NCI-H2029 treated with DMSO at 0.1 percent for 48 hours (cell line): Measurements from ENCODE around the gene PLPP7.
"Not testable (repeated sequence)": the region's sequence is repeated elsewhere in the genome, so short reads cannot be mapped to it uniquely, and the experiment has no call there.

ENCODE experiments used
- DNase-seq: peaks from one replicate; lab custom pipeline; 2025; lab: John Stamatoyannopoulos, UW

PLPP7 gene

DNA sequence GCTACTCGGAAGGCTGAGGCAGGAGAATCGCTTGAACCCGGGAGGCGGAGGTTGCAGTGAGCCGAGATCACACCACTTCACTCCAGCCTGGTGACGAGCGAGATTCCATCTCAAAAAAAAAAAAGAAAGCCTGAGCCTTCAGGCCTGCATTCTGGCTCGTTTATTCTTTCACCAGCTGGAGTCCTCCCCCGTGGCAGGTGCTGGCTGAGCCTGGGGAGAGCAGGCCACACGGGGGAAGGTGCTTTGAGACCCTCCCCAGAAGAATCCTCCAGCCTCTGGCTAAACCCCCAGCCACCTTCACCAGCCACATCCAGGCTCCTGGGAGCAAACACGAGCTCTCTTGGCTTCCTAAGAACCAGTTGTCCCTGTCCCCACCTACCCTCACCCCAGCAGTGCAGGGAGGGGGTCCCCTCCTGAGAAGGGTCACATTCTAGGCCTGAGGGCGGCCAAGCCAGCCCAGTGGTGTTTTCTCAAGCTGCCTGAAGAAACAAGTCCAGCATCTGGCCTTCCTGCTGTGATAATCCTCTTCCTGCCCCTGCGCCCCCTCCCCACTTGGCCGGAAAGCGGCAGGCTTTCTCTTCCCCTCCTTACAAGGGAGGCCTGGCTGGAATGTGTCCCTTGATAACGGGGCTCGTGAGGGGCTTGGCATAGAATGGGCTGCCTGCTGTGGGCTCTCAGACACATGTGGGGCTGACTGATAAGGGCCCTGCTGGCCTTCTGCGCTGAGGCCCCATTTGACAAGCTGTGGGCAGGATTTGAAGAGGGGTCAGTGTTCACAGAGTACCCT lies 41.5 kb downstream of the PLPP7 start:
- DNase-seq, result no peak

DNA sequence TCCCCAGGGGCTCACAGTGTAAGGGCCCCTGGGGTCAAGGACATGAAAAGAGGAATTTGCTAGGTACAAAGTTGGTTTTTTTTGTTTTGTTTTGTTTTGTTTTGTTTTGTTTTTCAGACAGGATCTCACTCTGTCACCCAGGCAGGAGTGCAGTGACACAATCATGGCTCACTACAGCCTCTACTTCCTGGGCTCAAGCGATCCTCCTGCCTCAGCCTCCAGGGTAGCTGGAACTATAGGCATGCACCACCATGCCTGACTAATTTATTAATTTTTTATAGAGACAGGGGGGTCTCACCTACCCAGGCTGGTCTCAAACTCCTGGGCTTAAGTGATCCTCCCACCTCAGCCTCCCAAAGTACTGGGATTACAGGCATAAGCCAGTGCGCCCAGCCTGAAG lies 42.5 kb downstream of the PLPP7 start:
- not testable (repeated sequence) for DNase-seq

DNA sequence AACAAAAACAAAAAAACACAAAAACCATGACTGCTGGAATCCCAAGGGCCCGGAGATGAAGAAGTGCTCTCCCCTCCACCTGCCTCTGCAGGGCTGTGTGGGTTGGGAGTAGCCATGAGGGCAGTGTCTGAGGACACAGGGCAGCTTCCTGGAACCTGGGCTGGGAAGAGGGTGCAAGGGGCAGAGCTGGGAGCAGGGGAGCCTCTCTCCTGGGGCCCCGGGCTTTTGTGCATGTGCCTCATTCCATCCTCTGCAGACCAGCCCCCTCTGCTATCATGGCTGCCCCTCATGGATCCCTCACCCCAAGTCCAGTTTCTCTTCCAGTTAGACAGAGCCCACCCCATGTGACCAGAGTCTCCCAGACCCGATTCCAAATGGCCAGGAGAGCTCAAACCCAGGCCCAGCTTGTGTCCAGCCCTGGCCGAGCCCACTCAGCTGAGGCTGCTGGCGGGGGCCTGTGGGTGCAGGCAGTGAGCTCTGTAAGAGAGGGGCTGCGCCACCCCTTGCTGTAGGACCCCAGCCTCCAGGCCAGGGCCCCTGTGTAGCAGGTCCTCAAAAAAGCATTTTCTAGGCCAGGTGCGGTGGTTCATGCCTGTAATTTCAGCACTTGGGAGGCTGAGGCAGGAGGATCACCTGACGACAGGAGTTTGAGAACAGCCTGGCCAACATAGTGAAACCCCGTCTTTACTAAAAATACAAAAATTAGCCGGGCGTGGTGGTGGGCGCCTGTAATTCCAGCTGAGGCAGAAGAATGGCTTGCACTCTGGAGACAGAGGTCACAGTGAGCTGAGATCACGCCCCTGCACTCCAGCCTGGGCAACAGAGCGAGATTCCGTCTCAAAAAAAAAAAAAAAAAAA lies 44.5 kb downstream of the PLPP7 start:
- DNase-seq, result no peak

DNA sequence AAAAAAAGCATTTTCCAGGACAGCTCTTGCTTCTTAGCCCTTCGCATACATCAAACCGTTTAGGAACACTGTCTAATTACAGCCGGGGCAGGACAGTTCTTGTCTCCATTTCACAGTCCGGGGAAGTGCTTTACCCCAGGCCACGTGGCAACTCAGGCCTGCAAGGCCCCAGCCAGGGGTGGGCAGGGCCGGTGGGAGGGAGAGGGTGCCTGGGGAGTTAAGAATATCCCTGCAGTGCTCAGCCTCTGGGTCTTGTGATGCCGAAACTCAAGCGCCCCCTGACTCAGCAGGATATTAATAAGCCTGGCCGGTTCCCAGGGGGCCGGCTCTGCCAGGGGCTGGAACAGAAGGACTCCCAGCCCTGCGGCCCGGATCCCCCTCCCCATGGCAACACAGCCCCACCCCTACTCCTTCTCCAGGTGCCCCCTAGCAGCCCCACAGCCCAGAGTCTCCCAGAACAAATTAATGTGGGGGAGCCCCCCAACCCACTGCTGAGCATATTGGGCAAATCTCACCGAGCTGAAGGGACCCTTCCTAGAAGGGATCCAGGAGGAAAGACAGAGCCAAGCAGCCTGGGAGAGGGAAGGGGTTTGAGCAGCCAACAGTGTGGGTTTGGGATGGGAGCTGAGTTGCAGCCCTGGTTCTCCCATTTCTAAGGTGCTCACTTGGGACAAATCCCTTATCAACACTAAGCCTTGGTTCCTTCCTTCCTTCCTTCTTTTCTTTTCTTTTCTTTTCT lies 45.3 kb downstream of the PLPP7 start:
- DNase-seq, result no peak

DNA sequence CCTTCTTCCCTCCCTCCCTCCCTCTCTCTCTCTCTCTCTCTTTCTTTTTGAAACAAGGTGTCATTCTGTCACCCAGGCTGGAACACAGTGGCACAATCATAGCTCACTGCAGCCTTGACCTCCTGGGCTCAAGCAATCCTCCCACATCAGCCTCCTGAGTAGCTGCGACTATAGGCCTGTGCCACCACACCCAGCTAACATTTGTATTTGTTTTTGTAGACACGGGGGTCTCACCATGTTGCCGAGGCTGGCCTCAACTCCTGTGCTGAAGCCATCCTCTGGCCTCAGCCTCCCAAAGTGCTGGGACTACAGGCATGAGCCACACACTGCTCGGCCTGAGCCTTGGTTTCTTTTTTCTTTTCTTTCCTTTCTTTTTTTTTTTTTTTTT lies 45.8 kb downstream of the PLPP7 start:
- no peak for DNase-seq

DNA sequence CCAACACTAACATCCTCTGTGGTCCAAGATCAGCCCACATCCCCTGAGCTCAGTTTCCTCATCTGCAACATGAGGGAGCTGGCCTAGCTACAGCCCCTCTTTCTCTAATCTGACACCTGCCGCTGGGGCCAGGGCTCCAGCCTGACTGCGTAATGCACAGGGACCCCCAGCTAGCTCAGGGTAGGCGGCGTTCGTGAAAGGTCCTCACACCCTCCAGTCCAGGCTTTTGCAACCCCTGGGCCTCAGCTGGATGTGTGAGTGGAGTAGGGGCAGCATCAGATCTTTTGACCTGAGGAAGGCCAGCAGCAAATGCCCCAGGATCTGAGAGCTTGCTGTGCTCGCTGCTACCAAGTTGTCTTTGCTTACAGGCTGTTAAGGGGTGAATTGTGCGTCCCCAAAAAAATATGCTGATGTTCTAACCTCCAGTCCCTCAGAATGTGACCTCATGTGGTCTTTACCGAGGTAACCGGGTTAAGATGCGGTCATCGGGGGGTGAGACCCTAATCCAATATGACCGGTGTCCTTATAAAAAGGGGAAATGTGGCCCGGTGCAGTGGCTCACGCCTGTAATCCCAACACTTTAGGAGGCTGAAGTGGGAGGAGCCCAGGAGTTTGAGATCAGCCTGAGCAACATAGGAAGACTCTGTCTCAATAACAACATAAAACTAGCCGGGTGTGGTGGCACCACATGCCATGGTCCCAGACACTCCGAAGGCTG lies 47.8 kb downstream of the PLPP7 start:
- no peak for DNase-seq

DNA sequence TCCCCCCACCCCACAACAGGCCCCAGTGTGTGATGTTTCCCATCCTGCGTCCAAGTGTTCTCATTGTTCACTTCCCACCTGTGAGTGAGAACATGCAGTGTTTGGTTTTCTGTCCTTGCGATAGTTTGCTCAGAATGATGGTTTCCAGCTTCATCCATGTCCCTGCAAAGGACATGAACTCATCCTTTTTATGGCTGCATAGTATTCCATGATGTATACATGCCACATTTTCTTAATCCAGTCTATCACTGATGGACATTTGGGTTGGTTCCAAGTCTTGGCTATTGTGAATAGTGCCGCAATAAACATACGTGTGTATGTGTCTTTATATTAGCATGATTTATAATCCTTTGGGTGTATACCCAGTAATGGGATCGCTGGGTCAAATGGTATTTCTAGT lies 49.7 kb downstream of the PLPP7 start:
- not testable (repeated sequence) for DNase-seq

DNA sequence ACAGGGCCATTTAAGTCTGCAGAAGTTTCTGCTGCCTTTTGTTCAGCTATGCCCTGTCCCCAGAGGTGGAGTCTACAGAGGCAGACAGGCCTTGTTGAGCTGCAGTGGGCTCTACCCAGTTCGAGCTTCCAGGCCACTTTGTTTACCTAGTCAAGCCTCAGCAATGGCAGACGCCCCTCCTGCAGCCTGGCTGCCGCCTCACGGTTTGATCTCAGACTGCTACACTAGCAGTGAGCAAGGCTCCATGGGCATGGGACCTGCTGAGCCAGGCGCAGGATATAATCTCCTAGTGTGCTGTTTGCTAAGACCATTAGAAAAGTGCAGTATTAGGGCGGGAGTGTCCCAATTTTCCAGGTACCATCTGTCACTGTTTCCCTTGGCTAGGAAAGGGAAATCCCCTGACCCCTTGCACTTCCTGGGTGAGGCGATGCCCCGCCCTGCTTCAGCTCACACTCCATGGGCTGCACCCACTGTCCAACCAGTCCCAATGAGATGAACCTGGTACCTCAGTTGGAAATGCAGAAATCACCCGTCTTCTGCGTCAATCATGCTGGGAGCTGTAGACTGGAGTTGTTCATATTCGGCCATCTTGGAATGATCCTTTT lies 55.5 kb downstream of the PLPP7 start:
- not testable (repeated sequence) for DNase-seq

DNA sequence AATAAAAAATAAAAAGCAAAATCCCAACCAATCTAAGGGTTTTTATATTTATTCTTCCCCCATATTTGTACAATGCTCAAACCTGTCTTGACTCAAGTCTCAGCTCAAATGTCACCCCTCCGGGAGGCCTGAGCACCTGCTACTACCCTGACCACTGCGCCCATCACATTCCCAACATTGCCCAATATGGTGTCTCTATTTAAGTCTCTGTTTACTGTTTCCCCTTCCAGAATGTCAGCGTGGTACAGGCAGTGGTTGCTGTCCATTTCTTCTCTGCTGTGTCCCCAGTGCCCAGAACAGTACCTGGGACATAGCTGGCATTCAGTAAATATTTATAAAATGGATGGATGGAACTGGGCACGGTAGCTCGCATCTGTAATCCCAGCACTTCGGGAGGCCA lies 57.0 kb downstream of the PLPP7 start:
- DNase-seq, result no peak

DNA sequence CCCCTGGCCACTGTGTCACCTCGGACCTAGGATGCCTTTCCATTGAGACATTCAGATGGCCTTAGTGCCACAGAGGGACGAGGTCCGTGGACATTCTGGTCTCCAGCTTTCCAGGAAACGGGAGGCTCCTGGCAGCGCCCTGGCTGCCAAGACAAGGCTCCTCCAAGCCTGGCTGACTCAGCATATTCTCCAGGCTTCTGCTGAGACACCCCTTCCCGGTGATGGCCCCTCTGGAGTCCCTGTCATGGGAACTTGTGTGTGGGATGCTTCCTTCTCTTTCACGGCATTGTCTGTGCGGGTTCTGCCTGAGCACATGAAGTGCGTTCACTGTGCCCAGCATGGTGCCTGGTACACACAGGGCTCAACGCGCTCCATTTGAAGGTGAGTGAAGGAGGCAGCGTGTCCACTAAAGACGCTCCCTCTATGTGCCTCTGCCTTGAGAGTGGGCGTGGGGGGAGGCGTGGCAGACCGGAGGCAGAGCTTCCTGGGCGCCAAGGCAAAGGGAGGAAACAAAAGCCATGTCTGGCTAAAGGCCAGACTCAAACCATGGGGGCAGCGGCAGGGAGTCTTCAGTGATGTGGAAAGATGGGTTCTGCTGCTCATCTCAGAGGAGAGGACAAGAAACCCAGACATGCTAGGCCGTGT lies 58.0 kb downstream of the PLPP7 start:
- no peak for DNase-seq

DNA sequence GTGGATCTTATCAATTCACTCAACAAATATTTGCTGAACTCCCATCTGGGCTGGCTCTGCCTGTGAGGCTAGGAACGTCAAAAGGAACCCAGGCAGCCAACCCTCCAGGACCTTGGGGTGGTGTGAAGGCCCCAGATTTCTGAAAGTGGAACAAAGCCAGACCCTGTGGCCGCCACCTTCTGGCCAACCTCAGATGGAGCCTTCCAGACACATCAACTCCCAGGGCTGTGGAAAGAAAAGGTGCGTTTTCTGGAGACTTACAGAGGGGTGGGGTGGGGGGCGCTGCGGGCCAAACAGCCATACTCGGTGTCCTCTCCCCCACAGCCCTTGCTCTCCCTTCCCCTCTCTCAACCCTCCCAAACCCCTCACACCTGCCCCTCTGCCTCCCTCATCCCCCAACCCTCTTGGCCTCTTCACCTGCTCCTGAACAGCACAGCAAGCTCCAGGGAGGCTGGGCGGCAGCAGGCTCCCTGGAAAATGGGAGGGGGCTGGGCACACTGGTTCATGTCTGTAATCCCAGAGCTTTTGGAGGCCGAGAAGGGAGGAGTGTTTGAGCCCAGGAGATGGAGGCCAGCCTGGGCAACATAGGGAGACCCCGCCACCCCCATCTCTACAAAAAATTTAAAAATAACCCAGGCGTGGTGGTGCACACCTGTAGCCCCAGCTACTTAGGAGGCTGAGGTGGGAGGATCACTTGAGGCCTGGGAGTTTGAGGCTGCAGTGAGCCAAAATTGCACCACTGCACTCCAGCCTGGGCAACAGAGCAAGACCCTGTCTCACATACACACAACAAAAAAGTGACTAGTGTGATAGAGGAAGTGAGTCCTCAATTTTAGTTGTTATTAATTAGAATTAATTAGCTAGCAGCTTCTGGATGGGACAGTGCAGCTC lies 59.4 kb downstream of the PLPP7 start:
- no peak for DNase-seq

DNA sequence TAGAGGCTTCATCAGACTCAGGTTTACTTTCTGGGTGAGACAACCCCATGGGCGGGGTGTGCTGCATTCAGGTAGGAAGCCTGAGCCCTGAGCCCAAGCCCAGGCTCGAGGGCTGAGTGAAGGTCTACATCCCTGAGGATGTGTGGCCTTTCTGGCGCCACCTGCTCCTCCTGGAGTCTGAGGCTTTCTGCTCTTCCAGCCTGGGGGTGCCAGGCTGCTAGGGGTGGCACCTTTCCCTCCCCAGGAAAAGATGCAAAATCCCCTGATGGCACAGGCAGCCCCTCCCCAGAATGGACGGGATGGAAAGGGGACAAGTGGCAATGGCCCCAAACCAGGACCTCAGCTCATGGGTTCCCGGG lies 60.0 kb downstream of the PLPP7 start:
- DNase-seq, result no peak

DNA sequence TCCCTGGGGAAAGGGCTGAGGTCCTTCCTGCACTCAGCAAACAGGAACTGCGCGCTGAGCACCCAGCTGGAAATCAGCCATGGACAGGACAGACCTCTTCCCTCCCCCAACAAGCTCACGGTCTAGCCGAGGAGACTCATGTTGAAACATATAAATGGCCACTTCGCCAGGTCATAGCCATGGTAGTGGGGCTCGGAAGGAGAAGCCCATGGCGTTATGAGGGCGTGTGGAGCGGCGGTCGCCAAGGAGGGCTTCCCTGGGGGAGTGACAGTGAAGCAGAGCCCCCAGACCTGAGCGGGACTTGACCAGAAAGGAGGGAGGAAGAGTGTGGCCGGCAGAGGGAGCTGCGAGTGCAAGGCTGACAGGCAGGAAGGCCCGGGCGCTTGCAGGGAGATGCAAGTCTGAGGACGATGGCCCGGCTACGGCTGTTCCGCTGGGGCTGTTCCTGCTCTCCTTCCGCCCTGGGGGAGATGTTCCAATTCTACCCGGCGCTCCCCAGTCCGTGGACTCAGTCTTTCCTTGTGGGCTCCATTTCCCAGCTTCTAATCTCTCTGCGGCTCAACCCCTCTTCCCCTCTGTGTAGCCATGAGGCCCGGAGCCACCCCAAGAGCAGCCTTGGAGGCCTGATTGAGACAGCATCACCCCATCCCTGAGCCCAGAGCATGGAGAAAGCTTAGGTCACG lies 60.5 kb downstream of the PLPP7 start:
- DNase-seq, result peak; percentile 69

DNA sequence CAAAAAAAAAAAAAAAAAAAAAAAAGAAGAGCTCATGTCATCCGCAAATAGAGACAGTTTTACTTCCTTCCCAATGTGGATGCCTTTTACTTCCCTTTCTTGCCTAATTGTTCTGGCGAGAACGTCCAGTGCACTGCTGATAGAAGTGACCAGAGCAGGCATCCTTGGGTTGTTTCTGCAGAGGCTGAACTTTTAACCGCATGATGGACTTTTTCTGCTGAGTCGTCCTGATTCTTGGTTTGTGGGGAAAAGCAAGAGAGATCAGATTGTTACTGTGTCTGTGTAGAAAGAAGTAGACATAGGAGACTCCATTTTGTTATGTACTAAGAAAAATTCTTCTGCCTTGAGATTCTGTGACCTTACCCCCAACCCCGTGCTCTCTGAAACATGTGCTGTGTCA lies 67.0 kb downstream of the PLPP7 start:
- DNase-seq, result not testable (repeated sequence)

DNA sequence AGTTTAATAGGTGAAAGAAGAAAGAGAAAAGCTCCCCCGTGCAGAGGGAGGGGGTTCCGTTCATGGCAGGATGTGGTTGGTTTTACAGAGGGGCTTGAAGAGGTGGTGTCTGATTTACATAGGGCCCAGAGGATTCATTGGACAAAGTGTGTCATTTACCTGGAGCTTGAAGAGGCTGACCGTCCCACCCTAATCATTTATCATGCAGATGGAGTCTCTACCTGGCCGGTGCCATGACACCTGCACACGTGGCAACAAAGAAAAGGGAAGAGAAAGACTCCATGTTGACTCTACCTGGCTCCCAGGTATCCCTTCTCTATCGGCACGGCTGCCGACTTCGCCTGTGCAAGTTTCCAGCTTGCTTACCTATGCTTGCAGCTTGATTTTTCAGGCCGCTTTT lies 69.0 kb downstream of the PLPP7 start:
- DNase-seq, result no peak
